Measurements from ENCODE around the gene EIF3I.

The EIF3I gene

GRCh38 chr1:32266921-32267591 lies 44.8 kb downstream of the EIF3I start:
- DNase-seq (ENCODE audit: low read depth): peak; percentile 71

GRCh38 chr1:32269744-32270143 lies 47.5 kb downstream of the EIF3I start:
- no peak for DNase-seq (ENCODE audit: low read depth)

- no peak for DNase-seq (ENCODE audit: low read depth)
These were observed 50.6 kb downstream of the EIF3I start for GRCh38 chr1:32272557-32273390.

GRCh38 chr1:32273391-32274208 lies 51.4 kb downstream of the EIF3I start:
- DNase-seq (ENCODE audit: low read depth): peak; percentile 19

- no peak for DNase-seq (ENCODE audit: low read depth)
These were observed 52.6 kb downstream of the EIF3I start for GRCh38 chr1:32274646-32275340.

GRCh38 chr1:32275424-32275823 lies 53.2 kb downstream of the EIF3I start:
- DNase-seq (ENCODE audit: low read depth): peak; percentile 15

- no peak for DNase-seq (ENCODE audit: low read depth)
These were observed 54.0 kb downstream of the EIF3I start for GRCh38 chr1:32276032-32276782.
